Globus pallidus (tissue), 1 donor: ENCODE data around the gene P2RY12.
A peak's percentile ranks its signal among the peaks of the same experiment; 100 is the strongest.

Experiments
- DNase-seq: peaks from one replicate; pipeline ENCODE4 v3.0.0-alpha.2; 2015; ENCODE audit warnings: low spot score

P2RY12 gene

DNA sequence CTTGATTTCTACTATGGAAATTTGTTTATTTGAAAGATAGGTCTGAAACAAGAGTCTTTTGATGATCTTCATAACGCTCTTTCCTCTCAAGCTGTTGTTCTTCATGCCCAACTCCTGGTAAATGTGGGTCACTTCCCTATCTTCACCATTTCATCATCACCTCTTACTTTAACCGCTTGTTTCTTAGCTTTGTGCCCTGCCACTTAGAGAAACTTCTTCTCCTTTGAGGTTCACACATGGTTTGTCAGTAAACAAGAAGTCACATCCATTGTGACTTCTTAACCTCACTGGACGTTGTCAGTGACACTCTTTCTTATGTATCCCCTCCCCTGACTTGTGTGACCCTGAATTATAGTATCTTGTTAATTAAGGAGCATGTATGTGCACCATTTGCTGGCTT is 38.3 kb downstream of the P2RY12 start:
- peak; percentile 51 for DNase-seq

- DNase-seq: no peak
Measured at GRCh38 chr3:151345859-151346258, 38.7 kb downstream of the P2RY12 start.

- no peak for DNase-seq
Measured at GRCh38 chr3:151331696-151332095, 52.9 kb downstream of the P2RY12 start.

DNA sequence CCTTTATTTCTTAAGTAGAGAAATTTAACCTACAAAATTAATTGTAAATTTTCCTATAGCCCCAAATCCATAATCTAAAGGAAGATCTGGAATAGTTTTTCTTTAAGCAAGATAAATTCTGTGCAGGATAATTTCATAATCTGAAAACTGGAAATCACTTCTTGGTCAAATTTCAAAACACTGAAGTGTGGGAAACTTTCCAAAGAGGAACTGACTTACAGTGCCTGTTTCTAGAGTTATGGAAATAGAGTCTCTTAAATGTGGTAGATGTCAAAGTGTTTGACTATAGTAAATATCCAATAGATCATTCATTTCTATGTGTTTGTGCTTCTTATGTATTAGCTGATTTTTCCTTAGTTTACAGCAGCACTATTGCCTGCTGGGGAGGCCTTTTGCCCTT is 53.7 kb downstream of the P2RY12 start:
- no peak for DNase-seq

DNA sequence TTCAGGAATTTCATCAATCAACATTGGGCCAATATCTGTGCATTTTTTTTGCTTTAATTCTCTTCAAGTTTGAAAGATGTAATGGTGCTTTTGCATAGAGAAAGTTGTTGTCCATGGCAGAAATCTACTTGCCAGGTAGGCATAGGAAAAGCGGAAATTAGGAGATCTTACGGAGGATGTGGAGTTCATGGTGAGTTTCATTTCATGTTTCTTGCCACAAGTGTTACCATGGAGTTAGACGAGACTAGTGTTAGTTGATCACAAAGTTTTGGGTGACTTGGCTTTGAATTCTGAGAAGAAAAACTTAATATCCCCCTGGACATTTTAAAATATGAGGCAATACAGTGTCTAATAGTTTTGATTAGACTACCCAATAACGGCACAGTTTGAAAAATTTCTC is 54.2 kb downstream of the P2RY12 start:
- no peak for DNase-seq

DNA sequence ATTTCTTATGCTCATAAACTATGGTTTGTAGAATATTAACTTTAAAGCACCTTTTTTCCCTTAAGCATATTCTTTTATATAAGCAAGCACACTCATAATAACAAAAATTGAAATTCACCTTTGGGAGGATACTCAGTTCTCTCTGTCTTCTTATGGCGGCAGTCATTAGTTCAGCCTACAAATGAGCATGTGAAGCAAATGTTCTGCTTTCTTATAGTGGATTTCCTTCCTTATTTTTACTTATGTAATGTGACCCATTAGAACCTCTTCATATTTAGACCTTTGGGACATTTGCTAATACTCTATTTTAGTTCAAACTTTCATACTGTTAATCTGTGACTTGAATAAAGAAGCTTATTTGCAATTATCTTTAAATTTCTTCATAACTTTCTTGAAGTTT is 55.2 kb downstream of the P2RY12 start, which contains the start of gene P2RY13:
Gene P2RY13 (minus strand): TSS at position 187 of the 400 bp plus-strand sequence. CDS start 21 bp downstream, at position 166.
- DNase-seq: no peak

DNA sequence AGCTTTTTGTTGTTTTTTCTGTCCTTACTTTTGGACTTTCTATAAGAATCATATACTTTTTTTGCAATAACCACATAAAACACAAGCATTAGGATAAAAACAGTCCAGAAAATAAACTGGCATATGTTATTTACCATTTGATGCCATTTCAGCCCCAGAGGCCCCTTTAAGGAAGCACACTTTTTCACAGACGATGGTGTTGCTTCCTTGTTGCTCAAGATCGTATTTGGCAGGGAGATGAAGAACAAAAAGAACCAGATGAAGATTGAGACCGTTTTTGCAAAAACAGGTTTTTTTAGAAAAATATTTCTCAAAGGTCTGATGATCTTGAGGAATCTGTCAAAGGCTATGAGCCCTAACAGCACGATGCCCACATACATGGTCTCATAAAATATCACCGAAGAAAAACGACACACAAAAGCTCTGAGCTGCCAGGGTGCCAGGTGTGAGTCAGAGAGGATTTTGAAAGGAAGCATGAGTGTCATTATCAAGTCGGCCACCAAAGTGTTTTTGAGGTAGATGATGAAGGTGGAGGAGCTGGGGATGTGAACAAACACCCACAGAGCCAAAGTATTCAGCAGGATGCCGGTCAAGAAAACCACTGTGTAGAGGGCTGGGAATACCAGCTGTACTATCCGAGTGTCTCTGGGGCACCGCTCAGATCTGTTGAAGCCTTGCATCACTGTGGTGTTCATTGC is 56.1 kb downstream of the P2RY12 start:
- DNase-seq: no peak

DNA sequence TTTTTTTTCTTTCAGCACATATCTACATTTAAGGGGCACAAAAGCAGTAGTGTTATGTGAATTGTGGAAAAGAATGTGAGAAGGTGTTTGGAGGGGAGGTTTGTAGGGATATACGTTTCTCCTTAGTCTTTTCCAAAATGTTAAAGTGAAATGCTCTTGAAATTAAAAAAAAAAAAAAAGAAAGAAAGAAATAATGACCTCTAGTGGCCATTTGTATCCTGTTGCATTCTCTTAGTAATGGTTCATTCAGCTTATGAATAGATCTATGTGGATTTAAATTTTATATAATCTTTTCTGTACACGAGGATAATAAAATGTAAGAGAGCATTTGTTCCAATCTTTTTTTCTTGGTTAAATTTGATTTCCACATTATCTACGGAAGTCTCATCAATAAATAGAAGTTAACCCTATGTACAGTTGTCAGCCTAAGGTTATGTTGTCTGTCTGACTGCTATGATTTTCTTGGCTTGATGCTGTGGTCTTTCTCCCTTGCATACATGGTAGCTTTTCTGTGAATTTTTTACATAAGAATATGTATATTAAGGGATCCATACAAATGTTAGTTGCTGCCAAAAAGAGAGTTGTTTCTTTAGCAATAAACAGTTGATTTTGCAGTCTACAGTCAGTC is 56.9 kb downstream of the P2RY12 start:
- no peak for DNase-seq

DNA sequence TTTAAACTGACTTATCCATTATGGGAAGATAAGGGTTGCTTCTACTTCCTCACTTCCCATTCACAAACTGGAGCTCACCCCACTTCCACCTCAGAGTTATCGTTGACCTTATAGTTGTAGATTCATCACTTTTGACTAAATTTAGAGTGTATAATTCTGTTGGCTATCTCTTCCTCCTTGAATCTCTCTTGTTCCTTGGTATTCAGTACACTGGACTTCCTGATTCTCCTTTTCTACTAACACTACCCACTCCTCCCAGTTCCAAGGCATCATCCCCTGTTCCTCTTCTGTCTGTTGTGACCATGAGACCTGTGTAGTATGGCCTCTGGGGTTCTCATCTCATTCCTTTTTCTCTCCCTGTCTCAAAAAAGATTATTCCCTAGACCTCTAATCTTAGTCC is 62.0 kb downstream of the P2RY12 start:
- DNase-seq: no peak

- DNase-seq: no peak
Measured at GRCh38 chr3:151321526-151321925, 63.0 kb downstream of the P2RY12 start.

DNA sequence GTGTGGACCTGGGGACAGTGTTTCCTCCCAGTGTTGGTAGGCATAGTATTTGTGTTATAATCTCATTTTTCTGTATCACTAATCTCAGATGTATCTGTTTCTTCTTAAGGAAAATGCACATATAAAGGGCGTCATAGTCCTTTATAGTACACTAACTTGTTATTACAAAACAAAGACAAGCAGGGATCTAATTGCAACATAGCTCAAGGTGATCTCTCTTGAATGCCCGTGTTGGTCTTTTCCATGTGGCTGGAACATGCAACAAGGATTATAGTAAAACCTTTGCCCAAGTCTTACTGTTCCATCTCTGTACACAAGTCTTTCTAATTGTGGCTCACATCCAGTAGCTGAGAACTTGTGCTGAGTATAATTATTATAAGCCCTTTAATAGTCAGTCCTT is 64.4 kb downstream of the P2RY12 start:
- no peak for DNase-seq

GRCh38 chr3:151319628-151320027 is 64.9 kb downstream of the P2RY12 start:
- no peak for DNase-seq

DNA sequence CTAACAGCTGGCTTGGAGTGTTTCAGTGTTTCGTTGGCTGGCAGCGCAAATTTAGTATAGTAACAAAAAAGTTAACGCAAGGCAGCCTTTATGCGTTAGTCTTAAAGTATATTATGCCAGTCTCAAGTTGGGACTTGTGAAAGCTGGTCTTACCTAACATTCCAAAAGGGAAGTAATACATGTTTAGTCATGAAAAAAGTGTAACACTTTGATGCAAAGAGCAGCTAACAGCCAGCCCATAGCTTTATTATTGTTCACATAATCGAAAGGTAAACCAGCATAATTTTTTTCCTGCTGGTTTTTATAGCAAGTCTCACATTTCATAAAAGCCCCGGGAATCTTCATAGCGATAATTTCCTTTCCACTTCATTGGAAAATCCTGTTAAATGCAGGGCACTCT is 65.6 kb downstream of the P2RY12 start:
- no peak for DNase-seq

DNA sequence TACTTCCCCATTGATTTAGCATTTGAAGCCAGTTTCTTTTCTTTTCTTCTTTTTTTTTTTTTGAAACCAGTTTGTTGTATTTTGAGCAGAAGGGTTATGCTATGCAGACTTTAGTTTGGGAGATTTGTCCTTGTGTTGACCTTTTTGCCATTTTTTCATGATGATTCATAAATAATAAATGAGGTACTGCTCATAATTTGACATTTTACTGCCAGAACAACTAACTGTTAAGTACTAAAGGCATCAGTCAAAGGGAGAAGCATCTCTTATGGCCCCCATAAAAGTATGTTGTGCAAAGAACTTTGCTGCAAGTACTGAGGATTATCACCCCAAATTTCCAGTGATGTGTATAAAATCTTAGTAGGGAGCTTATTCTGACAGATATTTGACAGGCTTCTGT is 66.2 kb downstream of the P2RY12 start:
- DNase-seq: no peak

GRCh38 chr3:151316267-151316991 is 68.1 kb downstream of the P2RY12 start, which contains the start of gene GPR87:
TSS of gene GPR87 (minus strand) at chr3:151316820. CDS start at chr3:151300100, 16,720 bp downstream.
- DNase-seq: no peak

DNA sequence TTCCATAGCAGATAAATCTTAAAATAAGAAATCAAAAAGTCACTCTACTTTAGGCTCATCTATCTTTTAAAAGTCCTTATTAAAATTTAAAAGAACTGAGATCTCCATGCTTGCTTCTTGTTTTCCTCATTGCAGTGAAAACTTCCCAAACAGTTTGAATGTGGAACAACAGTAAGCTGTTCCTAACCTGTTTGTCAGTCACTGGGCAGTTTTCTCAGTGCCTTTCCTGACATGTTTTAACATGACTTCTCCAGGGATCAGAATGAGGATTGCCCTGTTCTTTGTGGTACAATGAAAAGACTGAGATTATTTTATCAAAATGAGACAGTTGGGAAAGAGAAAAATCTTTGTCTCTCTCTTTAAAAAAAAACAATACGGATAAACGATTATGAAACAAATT is 68.7 kb downstream of the P2RY12 start:
- DNase-seq: no peak

DNA sequence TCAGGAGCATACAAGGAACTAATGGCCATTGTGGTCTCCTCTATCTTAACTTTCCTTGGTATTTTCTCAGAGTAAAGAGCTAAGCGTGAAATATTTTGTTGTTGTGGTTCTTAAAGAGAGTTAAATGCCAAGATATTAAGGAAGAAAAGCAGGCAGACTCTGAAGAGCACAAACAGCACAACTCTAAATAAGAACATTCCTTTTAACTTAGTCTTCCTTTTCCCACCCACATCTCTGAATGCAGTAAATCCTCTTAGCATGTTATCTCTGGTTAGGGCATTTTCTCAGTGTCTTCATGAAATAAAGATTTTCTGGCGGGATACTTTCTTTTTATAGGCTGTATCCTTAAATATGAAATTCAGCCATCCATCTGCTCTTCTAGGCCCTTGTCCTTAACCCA is 69.4 kb downstream of the P2RY12 start:
- DNase-seq: no peak

GRCh38 chr3:151314593-151314992 is 70.0 kb downstream of the P2RY12 start:
- DNase-seq: no peak

GRCh38 chr3:151314137-151314536 is 70.4 kb downstream of the P2RY12 start:
- DNase-seq: no peak

GRCh38 chr3:151312972-151313371 is 71.6 kb downstream of the P2RY12 start:
- DNase-seq: no peak

DNA sequence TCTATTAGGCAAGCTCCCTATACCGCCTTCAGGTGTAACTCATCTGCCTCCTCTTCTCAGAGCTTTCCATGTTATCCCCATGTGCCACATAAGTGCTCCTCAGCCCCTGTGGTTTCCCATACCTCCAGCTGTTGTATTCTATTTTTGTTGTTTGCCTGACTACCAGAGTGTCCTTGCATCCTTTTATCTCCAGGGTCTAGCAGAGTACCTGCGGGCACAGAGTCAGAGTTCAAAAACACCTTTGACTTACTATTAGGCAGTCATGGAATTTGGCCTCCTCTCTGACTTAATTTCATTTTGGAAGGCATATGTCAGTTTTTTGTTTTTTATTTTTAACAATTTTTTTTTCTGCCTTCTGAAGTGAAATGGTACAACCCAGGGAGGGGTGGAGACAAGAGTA is 75.0 kb downstream of the P2RY12 start:
- no peak for DNase-seq

DNA sequence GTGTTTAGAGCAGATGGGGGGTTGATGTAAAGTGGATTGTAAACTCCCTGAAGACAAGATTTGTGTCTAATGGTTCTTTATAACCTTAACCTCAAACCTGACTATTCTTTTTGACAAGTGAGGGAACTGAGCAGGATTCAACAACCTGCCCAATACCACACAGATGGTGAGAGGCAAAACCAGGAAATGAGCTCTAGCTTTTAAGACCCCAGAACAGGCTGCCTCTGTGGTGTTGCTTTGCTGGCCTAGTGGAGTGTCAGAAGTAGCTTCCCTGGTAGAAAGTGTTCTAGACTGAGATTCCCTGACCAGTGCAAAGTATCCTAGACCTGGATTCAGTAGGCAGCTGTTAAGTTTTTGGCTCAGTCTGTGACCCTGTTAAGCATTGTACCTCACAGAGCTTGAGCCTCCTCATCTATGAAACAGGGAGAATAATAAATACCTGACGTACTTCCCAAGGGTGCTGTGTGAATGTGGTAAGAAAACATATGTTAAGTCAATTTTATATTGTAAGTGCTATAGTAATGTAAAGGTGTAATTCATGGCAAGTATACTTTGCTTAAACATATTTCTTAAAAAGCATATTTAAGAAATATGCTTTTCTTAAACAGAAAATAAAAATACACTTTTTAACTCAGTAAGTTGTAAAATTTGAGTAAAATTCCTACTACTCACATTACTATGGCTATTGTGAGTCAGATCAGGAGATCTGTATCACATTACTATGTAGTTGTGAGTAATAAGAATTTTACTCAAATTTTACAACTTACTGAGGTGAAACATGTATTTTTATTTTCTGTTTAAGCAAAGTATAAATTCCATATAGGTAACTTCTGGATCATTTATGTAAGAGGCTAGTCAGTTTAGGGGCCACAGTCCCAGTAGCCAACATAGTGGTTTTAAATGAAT is 76.7 kb downstream of the P2RY12 start:
- no peak for DNase-seq
